Measurements from ENCODE around the gene UBL3.

DNA sequence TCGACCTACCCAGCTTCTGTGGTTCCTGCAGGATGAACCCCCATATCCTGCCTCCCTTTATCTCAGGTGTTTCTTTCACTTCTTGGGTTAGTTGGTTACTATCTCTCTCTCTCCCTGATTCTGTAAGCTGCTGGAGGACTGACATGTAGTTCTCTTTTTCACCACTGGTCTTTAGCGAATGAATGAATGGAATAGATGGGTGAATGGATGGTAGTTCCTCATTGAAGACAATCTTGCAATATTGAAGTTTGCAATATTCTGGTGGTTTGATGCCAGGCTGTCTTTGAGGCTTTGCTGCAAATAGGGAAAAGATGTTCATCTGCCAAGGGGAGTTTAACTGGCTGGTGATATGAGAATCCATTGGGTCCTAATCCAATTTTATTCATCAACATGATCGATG, 120.2 kb downstream of the UBL3 start:
- TF ChIP-seq CTCF (IDR thresholded peaks at IDR 0.05) (no peak), POLR2A (IDR thresholded peaks at IDR 0.05) (no peak)

All from Peyer's patch (tissue), 4 donors.